GM12878 (cell line): ENCODE results near the gene BDH1.

Experiments
- ATF2 ChIP-seq: IDR thresholded peaks from 2 replicates; pipeline ENCODE4 v1.6.1; 2012; ENCODE audit warnings: low read length, inconsistent platforms
- CTCF ChIP-seq, 3 experiments: IDR thresholded peaks in 2 of 3; conservative IDR thresholded peaks in 1 of 3; 2 replicates each; pipeline ENCODE4 v1.5.1; 2011; ENCODE audit warnings: low read depth in 3 of 3, low read length in 3 of 3, mild to moderate bottlenecking in 3 of 3, control low read depth in 2 of 3, moderate library complexity in 2 of 3, inconsistent platforms in 1 of 3, mixed read lengths in 1 of 3; ENCODE audit not compliant: control insufficient read depth in 2 of 3, insufficient read depth in 1 of 3; ENCODE audit errors: extremely low read depth in 1 of 3
- MTA2 ChIP-seq: fragments of 450-650 bp; IDR thresholded peaks from 2 replicates; pipeline ENCODE4 v1.6.1; 2016; ENCODE audit warnings: low read depth, mild to moderate bottlenecking, moderate library complexity
- MYB ChIP-seq: fragments of 150-350 bp; IDR thresholded peaks from 2 replicates; pipeline ENCODE4 v1.6.1; 2014; ENCODE audit warnings: mild to moderate bottlenecking, low read depth, low read length, borderline replicate concordance
- NFYB ChIP-seq: IDR thresholded peaks from 2 replicates; pipeline ENCODE4 v1.6.1; 2011; ENCODE audit warnings: low read depth, mild to moderate bottlenecking, low read length, improper control_type of control experiment, moderate library complexity; ENCODE audit not compliant: insufficient read depth

GRCh38 chr3:197501879-197502620 is 53.7 kb downstream of the BDH1 start:
- TF ChIP-seq CTCF (IDR thresholded peaks at IDR 0.05 in 2 of 3, conservative IDR thresholded peaks at IDR 0.05 in 1 of 3; ENCODE audit: control insufficient read depth in 2 of 3, extremely low read depth in 1 of 3, insufficient read depth in 1 of 3, low read depth in 3 of 3, low read length in 3 of 3) (peak; percentile 67 to 81 (median 78)), MYB (no peak), MTA2 (no peak), NFYB (no peak), ATF2 (no peak)
